Measurements from ENCODE around the gene OR2M7.

GRCh38 chr1:248373761-248374160 lies 49.4 kb upstream of the OR2M7 start:
- TF ChIP-seq CTCF (IDR thresholded peaks at IDR 0.05; ENCODE audit: poor library complexity) (no peak), EZH2 (IDR thresholded peaks at IDR 0.05; ENCODE audit: borderline replicate concordance) (no peak)

All from hepatocyte (in vitro differentiated cells).